Keratinocyte (primary cell): ENCODE results near the gene ALDOA. TPM values are rescaled to one million over a fixed set of nuclear protein-coding genes. Genes with fewer than 3 reads are reported as not detected.

Experiments used
- DNase-seq: peaks from one replicate; pipeline ENCODE4 v3.0.0-alpha.2; 2011; ENCODE audit warnings: low read depth, missing footprints, low spot score
- FAIRE-seq: peaks from 2 replicates; lab custom pipeline; 2011; peaks lifted over from hg19 to GRCh38; lab: Jason Lieb, UNC
- H2AFZ ChIP-seq: 2 replicates; pipeline ENCODE4 v1.6.0; 2012; ENCODE audit warnings: low read length, control low read depth, inconsistent platforms; ENCODE audit not compliant: control insufficient read depth
- H3K27ac ChIP-seq: 2 replicates; pipeline ENCODE4 v1.5.1; 2011; ENCODE audit warnings: low read length; ENCODE audit not compliant: control insufficient read depth, insufficient read depth
- H3K27me3 ChIP-seq: 3 replicates; pipeline ENCODE4 v1.6.0; 2011; ENCODE audit warnings: low read length; ENCODE audit not compliant: control insufficient read depth, insufficient read depth; ENCODE audit errors: extremely low read depth
- H3K36me3 ChIP-seq, 2 experiments: 2 replicates in 1 of 2; 3 replicates in 1 of 2; pipeline ENCODE4 v1.5.1; 2011; ENCODE audit warnings: low read length in 2 of 2, mild to moderate bottlenecking in 1 of 2; ENCODE audit not compliant: control insufficient read depth in 2 of 2, insufficient read depth in 2 of 2; ENCODE audit errors: extremely low read depth in 1 of 2
- H3K4me1 ChIP-seq: 3 replicates; pipeline ENCODE4 v1.5.1; 2011; ENCODE audit warnings: low read length; ENCODE audit not compliant: control insufficient read depth, insufficient read depth; ENCODE audit errors: extremely low read depth
- H3K4me2 ChIP-seq: 3 replicates; pipeline ENCODE4 v1.6.0; 2011; ENCODE audit warnings: low read depth, low read length; ENCODE audit not compliant: control insufficient read depth, insufficient read depth; ENCODE audit errors: extremely low read depth
- H3K4me3 ChIP-seq, 3 experiments: fragments of 200-600 bp in 1 of 3; sonication (generic) in 1 of 3; 2 replicates in 2 of 3; 3 replicates in 1 of 3; pipeline ENCODE4 v1.5.1; 2011 to 2016; ENCODE audit warnings: low read length in 3 of 3, mild to moderate bottlenecking in 3 of 3, control low read depth in 2 of 3, inconsistent platforms in 1 of 3, low read depth in 1 of 3, mixed read lengths in 1 of 3, mixed run types in 1 of 3, moderate library complexity in 1 of 3; ENCODE audit not compliant: control insufficient read depth in 2 of 3, insufficient read depth in 2 of 3; ENCODE audit errors: extremely low read depth in 1 of 3
- H3K79me2 ChIP-seq: 2 replicates; pipeline ENCODE4 v1.6.0; 2012; ENCODE audit warnings: low read length; ENCODE audit not compliant: control insufficient read depth, insufficient read depth
- H3K9ac ChIP-seq: 3 replicates; pipeline ENCODE4 v1.6.0; 2011; ENCODE audit warnings: low read length; ENCODE audit not compliant: control insufficient read depth, insufficient read depth; ENCODE audit errors: extremely low read depth
- H3K9me1 ChIP-seq: 3 replicates; pipeline ENCODE4 v1.6.0; 2011; ENCODE audit warnings: low read length; ENCODE audit not compliant: control insufficient read depth, insufficient read depth; ENCODE audit errors: extremely low read depth
- H3K9me3 ChIP-seq: 2 replicates; pipeline ENCODE4 v1.5.1; 2012; ENCODE audit warnings: low read depth, low read length; ENCODE audit not compliant: control insufficient read depth
- H4K20me1 ChIP-seq: 3 replicates; pipeline ENCODE4 v1.6.0; 2011; ENCODE audit warnings: low read length; ENCODE audit not compliant: control insufficient read depth, insufficient read depth; ENCODE audit errors: extremely low read depth
- EZH2 ChIP-seq: IDR thresholded peaks from one replicate; pipeline ENCODE4 v1.6.1; 2012; ENCODE audit warnings: inconsistent platforms, mild to moderate bottlenecking, low read length, moderate library complexity
- dilution Hi-C: fragments of 300-500 bp; cut with MboI; formaldehyde crosslinking; loops from one replicate; pipeline ENCODE4 v1.7.0; 2020; ENCODE audit warnings: low sequenced_read_pairs; ENCODE audit not compliant: extremely low pct_ligation_motif_present
- polyA plus RNA-seq, 5 experiments: library from polyadenylated mRNA; depleted of rRNA in 3 of 5; stranded (reverse) in 3 of 5; stranded (forward) in 1 of 5; unstranded in 1 of 5; fragments of >200 nt; gene quantifications; 1 replicate in 1 of 5; 2 replicates in 3 of 5; 3 replicates in 1 of 5; pipeline versions ENCODE4 v1.2.1 to v1.2.3, GENCODE V29; 2011 to 2012; ENCODE audit warnings: missing spikeins in 2 of 5, low read depth in 1 of 5, low replicate concordance in 1 of 5
- TF ChIP-seq, protein P1 (sequence below), 3 experiments: IDR thresholded peaks in 1 of 3; conservative IDR thresholded peaks in 1 of 3; optimal IDR thresholded peaks in 1 of 3; 2 replicates in 2 of 3; 3 replicates in 1 of 3; pipeline versions ENCODE3 to v1.5.1; 2011; ENCODE audit warnings: low read length in 3 of 3, mild to moderate bottlenecking in 3 of 3, moderate library complexity in 2 of 3, control low read depth in 1 of 3, inconsistent platforms in 1 of 3; ENCODE audit not compliant: insufficient read depth in 2 of 3; ENCODE audit errors: extremely low read depth in 1 of 3

The ALDOA gene
- polyA plus RNA-seq, 1 donor (not counting 4 experiments of a cell fraction or from before 2014, with no cell fraction given), result 800 TPM

DNA sequence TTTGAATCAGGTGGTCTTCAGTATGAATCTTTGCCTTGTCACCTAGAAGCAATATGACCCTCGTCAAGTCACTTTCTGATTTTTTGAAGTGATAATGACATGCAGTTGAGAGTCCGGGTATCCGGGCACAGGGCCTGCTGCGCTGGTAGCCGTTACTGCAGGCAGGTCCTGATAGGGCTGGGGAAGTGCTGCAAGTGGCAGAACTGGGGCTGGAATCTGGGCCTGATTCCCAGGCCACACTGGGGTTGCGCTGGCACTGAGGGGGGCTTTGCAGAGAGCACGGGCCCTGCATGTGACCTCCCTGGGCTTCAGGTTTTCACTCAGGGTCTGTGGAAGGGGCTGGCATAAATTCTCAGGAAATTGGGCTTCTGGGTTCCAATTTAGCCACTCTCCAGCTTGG, 13.2 kb downstream of the ALDOA start:
- no peak overlapping the region for H2AFZ ChIP-seq
- no peaks in the 10 kb centered on the region for H3K27me3 ChIP-seq
- no peak for DNase-seq
- dilution Hi-C loops, result no loop called here
- H3K36me3 ChIP-seq, result peaks cover 36 to 51% of the 10 kb centered on the region in 2 experiments
- H3K4me2 ChIP-seq, result no peak overlapping the region
- H4K20me1 ChIP-seq, result peaks cover 8% of the 10 kb centered on the region
- no peak for FAIRE-seq
- H3K9me1 ChIP-seq, result no peaks in the 10 kb centered on the region
- H3K9ac ChIP-seq, result no peak overlapping the region
- H3K9me3 ChIP-seq, result no peaks in the 10 kb centered on the region
- H3K79me2 ChIP-seq, result peaks cover 54% of the 10 kb centered on the region
- no peak overlapping the region for H3K27ac ChIP-seq
- no peak overlapping the region for H3K4me3 ChIP-seq
- TF ChIP-seq EZH2, result no peak
- TF ChIP-seq, protein P1, sequence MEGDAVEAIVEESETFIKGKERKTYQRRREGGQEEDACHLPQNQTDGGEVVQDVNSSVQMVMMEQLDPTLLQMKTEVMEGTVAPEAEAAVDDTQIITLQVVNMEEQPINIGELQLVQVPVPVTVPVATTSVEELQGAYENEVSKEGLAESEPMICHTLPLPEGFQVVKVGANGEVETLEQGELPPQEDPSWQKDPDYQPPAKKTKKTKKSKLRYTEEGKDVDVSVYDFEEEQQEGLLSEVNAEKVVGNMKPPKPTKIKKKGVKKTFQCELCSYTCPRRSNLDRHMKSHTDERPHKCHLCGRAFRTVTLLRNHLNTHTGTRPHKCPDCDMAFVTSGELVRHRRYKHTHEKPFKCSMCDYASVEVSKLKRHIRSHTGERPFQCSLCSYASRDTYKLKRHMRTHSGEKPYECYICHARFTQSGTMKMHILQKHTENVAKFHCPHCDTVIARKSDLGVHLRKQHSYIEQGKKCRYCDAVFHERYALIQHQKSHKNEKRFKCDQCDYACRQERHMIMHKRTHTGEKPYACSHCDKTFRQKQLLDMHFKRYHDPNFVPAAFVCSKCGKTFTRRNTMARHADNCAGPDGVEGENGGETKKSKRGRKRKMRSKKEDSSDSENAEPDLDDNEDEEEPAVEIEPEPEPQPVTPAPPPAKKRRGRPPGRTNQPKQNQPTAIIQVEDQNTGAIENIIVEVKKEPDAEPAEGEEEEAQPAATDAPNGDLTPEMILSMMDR (optimal IDR thresholded peaks at IDR 0.05 in 1 of 3, IDR thresholded peaks at IDR 0.05 in 1 of 3, conservative IDR thresholded peaks at IDR 0.05 in 1 of 3; ENCODE audit: extremely low read depth in 1 of 3, insufficient read depth in 2 of 3, low read length in 3 of 3), result no peak
- H3K4me1 ChIP-seq, result peaks cover 23% of the 10 kb centered on the region

DNA sequence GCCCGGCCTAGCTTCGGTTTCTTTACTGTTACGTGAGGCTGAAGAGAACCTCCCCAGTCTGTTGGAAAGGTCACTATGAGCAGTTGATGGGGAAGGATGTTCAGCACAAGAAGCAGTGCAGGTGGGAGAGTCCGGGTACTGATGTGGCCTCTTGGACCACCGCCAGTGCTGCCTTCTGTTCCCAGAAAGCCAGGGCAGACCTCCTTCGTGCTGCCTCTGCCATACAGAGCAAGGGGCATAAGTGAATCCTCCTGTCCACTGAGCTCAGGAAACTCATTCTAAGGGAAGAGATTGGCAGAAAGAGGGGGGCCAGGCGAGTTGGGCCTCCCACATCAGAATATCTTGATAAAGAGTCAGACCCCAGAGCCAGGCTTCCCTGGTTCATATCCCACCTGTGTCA, 13.9 kb downstream of the ALDOA start:
- Histone ChIP-seq H2AFZ (no peak overlapping the region), H3K36me3 (peaks cover 43 to 57% of the 10 kb centered on the region in 2 experiments), H3K4me1 (peaks cover 23% of the 10 kb centered on the region), H3K4me2 (no peak overlapping the region), H3K4me3 (no peak overlapping the region), H3K27ac (no peak overlapping the region), H4K20me1 (peaks cover 8% of the 10 kb centered on the region), H3K9ac (no peak overlapping the region), H3K9me3 (no peaks in the 10 kb centered on the region), H3K79me2 (peaks cover 54% of the 10 kb centered on the region), H3K9me1 (no peaks in the 10 kb centered on the region), H3K27me3 (no peaks in the 10 kb centered on the region)
- no peak for DNase-seq
- no peak for FAIRE-seq
- no peak for TF ChIP-seq EZH2
- TF ChIP-seq, protein P1 (optimal IDR thresholded peaks at IDR 0.05 in 1 of 3, IDR thresholded peaks at IDR 0.05 in 1 of 3, conservative IDR thresholded peaks at IDR 0.05 in 1 of 3; ENCODE audit: extremely low read depth in 1 of 3, insufficient read depth in 2 of 3, low read length in 3 of 3), result no peak
- dilution Hi-C loops, result no loop called here
